ENCODE results near the gene GPN2.

- TF ChIP-seq CTCF (IDR thresholded peaks at IDR 0.05) (no peak), REST (IDR thresholded peaks at IDR 0.05; ENCODE audit: insufficient read depth in 1 of 2, low read depth in 2 of 2, low read length in 1 of 2) (no peak), SIN3A (IDR thresholded peaks at IDR 0.05; ENCODE audit: borderline replicate concordance, insufficient read depth, low read depth, low read length) (no peak), POLR2AphosphoS5 (IDR thresholded peaks at IDR 0.05; ENCODE audit: low read depth, low read length) (no peak)
Measured at GRCh38 chr1:26913389-26913753, 23.3 kb upstream of the GPN2 start.
